GM11168 (cell line): ENCODE measurements around the gene ZSWIM4.

ENCODE experiments used
- in situ Hi-C: fragments of 300-500 bp; cut with MboI; formaldehyde crosslinking; loops from one replicate; pipeline ENCODE4 v1.12.0; 2022; ENCODE audit warnings: low sequenced_read_pairs; ENCODE audit not compliant: unreplicated experiment

ZSWIM4 gene

GRCh38 chr19:13846557-13847406 is 51.5 kb downstream of the ZSWIM4 start:
- in situ Hi-C loops, result no loop called here

- in situ Hi-C loops, result no loop called here
Observed at GRCh38 chr19:13847407-13848339, 52.4 kb downstream of the ZSWIM4 start.

DNA sequence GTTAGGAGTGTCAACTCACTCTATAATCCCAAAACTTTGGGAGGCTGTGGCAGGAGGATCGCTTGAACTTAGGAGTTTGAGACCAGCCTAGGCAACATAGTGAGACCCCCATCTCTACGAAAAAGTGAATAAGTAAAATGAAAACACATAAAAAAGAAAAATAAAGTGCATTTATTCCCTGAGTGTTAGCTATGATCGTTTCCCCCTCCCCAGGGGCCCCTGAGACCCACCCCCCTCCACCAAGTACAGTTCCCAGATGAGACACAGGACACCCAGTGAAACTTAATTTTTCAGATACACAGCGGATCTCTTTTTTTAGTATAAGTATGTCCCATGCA is 53.1 kb downstream of the ZSWIM4 start:
- in situ Hi-C loops, result no loop called here

DNA sequence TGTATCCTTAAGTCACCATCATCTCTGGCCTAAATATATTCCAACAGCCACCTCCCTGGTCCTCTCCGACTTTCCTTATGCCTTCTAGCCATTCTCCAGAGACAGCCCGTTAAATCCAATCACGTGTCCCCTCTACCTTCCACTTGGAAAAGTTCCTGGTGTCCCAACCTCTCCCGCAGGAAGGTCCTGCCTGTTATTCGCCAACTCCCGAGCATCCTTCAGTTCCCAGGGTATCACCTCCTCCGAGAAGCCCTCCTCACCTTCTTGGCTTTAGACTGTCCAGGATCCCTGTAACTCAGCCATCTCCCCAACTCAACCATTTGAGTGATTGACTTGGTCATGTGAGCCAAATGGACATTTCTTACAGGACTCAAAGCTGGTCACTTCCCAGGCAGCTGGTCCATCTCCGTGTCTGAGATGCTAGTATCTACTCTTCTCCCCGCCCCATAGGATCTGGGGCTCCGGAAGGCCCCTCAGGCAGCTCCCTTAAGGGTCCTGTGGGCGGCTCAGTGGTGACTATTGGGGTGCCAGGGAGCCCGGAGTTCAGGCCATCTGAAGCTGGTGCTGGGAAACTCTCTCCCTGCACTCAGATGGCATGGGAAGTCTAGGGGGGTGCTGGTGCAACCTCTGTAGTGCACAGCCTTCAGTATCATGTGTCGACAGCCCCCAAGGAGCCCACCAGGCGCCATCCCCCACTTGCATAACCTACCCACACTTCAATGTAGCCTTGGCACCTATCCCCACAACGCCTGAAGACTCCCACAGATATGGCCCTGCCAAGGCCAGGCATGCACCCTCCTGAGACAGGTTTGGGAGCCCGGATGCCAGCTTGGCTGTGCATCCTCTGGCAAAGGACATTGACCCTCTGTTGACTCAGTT is 53.8 kb downstream of the ZSWIM4 start:
- in situ Hi-C loops, result no loop called here

GRCh38 chr19:13849991-13850909 is 55.0 kb downstream of the ZSWIM4 start:
- in situ Hi-C loops, result loop anchor here (25.0 kb wide), 1 partner anchor 563 kb away; no protein-coding TSS in a partner anchor

DNA sequence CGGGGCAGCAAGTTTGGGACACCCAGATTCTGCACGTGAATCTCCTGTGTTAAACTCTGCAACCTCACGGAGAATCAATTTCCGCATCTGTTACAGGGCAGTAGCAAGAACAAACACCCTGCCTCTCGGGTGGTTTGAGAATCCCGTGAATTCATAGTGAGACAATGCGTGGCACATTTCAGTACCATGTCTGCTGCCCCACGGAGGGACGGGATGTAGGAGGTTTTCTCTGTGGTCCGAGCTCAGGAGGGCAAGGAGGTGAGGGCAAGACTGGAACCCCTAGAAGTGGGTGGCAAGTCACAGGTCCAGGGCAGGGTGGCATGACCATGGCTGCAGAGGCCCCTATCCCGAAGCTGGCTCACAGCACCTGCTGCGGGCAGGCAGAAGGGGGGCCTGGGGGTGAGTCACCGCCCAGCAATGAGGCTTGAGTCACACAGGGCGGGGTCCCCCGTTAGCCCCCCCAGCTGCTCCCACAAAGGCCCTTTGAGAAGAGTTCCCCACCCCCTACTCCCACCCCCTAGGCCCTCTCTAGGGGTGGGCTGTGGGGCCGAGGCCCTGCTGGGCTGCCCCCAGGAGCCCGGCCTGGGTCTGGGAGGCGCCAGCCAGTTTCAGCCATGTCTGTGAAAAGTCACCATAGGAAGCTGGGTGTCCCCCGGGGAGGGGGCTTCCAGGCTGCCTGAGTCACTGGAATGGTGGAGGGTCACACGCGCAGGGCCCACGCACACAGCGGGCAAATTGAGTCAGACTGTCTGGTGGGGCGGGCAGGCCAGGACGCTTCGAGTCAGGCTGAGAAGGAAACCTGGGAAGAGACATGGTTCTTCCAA is 55.9 kb downstream of the ZSWIM4 start:
- in situ Hi-C loops, result loop anchor here (25.0 kb wide), 1 partner anchor 564 kb away; no protein-coding TSS in a partner anchor

- in situ Hi-C loops, result loop anchor here (25.0 kb wide), 1 partner anchor 564 kb away; no protein-coding TSS in a partner anchor
Observed at GRCh38 chr19:13851734-13852114, 56.5 kb downstream of the ZSWIM4 start.

GRCh38 chr19:13852171-13852707 is 57.0 kb downstream of the ZSWIM4 start:
- in situ Hi-C loops, result loop anchor here (25.0 kb wide), 1 partner anchor 565 kb away; no protein-coding TSS in a partner anchor

- in situ Hi-C loops, result loop anchor here (5.0 to 25.0 kb wide), 2 partner anchors 79 to 569 kb away; no protein-coding TSS in a partner anchor
Observed at GRCh38 chr19:13856497-13856896, 61.3 kb downstream of the ZSWIM4 start.

- in situ Hi-C loops, result loop anchor here (5.0 to 25.0 kb wide), 2 partner anchors 82 to 572 kb away; no protein-coding TSS in a partner anchor
Observed at GRCh38 chr19:13859361-13859880, 64.2 kb downstream of the ZSWIM4 start.

DNA sequence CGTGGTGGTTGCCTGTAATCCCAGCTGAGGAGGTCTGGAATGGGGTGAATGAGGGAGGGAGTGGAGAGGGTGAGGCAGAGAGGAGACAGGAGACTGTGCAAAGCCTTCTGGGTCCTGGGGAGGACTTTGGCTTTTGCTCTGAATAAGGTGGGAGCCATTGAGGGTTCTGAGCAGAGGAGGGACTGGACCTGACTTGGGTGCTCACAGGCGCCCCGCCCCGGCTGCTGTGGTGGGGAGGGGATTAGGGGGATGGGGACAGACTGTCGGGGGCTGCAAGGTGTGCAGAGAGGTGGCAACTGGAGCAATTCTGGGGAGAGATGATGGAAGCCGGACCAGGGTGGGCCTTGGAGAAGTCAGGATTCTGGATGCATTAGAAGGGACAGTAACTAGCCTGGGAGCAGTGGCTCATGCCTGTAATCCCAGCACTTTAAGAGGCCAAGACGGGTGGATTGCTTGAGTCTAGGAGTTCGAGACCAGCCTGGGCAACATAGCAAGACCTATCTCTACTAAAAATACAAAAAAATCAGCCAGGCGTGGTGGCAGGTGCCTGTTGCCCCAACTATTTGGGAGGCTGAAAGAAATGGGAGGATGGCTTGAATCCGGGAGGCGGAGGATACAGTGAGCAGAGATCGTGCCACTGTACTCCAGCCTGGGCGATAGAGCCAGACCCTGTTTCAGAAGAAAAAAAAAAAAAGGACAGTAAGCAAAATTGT is 65.6 kb downstream of the ZSWIM4 start:
- in situ Hi-C loops, result loop anchor here (10.0 to 25.0 kb wide), 2 partner anchors 256 to 574 kb away; no protein-coding TSS in a partner anchor

GRCh38 chr19:13861392-13861713 is 66.1 kb downstream of the ZSWIM4 start:
- in situ Hi-C loops, result loop anchor here (10.0 to 25.0 kb wide), 2 partner anchors 257 to 574 kb away; no protein-coding TSS in a partner anchor

GRCh38 chr19:13861714-13862531 is 66.7 kb downstream of the ZSWIM4 start:
- in situ Hi-C loops, result loop anchor here (10.0 to 25.0 kb wide), 2 partner anchors 257 to 575 kb away; no protein-coding TSS in a partner anchor

DNA sequence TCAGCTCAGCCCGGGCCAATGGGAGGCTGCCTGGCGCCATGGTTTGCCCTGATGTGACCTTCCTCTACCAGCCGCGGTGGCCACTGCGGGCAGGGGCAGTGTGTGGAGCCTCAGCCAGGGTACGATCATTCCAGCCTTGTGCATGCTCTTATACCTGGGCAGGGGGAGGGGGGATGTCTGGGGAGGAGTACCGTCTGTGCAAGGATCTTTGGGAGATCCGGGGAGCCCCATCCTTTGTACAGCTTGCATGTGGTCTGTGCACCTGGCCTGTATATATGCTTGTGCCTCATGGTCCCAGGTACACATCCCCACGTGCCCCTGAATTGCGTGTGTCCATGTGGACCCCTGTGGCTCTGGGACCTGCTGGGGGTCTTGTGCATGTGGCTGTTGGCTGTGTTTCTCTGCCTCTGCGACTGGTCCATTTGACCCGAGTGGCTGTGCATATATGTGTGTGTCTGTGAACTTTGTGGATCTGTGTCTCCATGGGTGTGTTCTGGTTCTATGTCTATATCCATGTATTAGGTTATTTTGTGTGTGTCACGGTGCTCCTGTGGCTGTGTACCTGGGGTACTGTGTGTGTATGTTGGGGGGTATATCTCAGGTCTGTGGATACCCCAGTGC is 68.9 kb downstream of the ZSWIM4 start:
- in situ Hi-C loops, result loop anchor here (10.0 to 25.0 kb wide), 2 partner anchors 259 to 577 kb away; no protein-coding TSS in a partner anchor
